ENCODE measurements around the gene PTPRE. TPM values are rescaled to one million over a fixed set of nuclear protein-coding genes. Genes with fewer than 3 reads are reported as not detected.

Gene PTPRE
- total RNA-seq, 2 experiments from 2014 or later, result 26.8 to 37.3 TPM

DNA sequence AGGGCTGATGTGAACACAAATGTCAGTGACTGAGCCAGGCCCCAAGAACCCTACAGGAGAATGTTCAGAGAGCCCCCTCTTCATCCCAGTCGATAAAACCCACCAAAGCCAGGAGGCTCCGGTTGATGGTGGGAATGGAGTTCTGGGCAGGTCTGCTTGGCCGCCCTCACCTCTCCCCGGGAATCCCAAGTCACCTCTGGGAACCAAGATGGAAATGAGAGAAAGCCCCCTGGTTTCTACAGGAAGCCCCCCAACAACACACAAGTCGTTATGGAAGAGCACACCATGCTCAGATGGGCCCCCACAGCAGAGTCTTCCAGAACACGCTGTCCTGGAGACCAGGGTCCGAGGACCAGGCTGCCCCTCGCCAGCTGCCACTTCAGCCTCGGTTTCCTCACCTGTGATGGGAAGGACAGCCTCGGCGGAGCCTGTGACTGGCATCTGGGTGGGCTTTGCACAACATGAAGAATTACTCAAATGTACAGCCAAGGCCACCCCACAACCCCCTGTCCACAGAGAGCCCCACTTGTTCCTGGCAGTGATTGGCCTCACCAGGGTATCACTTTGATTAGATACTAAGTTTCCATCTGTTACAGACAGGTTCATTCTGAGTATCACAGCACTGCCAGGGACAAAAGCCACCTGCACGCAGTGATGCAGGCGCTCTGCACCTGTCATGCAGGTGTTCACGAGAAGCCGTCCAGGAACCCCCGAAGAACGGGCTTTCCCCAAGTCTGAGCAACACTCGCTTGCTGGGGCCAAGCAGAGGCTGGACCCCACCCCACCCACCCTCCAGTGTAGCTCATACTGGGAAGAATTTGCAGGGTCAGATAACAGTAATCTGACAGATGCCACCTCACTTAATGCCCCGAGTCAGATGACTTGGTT lies 161.7 kb downstream of the PTPRE start:
- DNase-seq, result no peak
- POLR2A ChIA-PET, result interaction anchor here (0.7 to 1.5 kb wide), 5 partner anchors 20 to 34 kb away, joined by 3 to 10 read pairs (median 6); no protein-coding TSS in a partner anchor
- Mint-ChIP-seq H3K4me3 (no peak overlapping the region), H3K27me3 (no peaks in the 10 kb centered on the region), H3K27ac (no peak overlapping the region), H3K9me3 (peaks cover 5% of the 10 kb centered on the region), H3K4me1 (peaks cover 47% of the 10 kb centered on the region), H3K36me3 (peaks cover 41% of the 10 kb centered on the region)
- ATAC-seq (ENCODE audit: low read depth), result no peak

DNA sequence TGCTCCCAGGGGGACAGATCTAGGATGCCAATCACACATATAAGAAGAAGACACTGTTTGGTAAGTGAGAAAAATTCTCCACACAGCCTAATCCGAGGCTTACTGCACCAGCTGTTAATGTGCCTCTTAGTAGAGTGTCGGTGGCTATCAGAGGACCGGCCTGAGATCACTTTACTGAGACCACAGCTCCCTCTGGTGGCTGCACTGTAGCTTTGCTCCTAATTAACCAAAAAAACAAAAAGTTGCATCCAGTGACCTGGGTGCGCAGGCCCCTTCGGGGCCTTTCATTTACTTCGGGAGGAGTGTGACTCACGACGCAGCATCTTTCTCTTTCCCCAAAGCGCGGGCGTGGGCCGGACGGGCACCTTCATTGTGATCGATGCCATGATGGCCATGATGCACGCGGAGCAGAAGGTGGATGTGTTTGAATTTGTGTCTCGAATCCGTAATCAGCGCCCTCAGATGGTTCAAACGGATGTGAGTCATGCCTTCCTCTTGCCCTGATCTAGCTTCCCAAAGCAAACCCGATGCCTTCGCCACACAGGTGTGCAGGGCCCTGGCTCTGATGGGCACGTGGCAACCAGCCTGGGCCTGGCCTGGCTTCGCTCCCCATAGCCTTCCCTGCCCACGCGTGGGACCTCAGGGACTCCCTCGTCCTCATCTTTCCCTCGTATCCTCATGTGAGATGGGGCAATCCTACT lies 162.6 kb downstream of the PTPRE start:
- Mint-ChIP-seq H3K4me3 (no peak overlapping the region), H3K9me3 (peaks cover 5% of the 10 kb centered on the region), H3K27me3 (no peaks in the 10 kb centered on the region), H3K4me1 (peaks cover 46% of the 10 kb centered on the region), H3K27ac (no peak overlapping the region), H3K36me3 (peaks cover 47% of the 10 kb centered on the region)
- peak; percentile 81 for DNase-seq
- peak; percentile 49 for ATAC-seq (ENCODE audit: low read depth)
- POLR2A ChIA-PET, result interaction anchor here (0.7 to 1.5 kb wide), 5 partner anchors 21 to 35 kb away, joined by 3 to 10 read pairs (median 6); no protein-coding TSS in a partner anchor

DNA sequence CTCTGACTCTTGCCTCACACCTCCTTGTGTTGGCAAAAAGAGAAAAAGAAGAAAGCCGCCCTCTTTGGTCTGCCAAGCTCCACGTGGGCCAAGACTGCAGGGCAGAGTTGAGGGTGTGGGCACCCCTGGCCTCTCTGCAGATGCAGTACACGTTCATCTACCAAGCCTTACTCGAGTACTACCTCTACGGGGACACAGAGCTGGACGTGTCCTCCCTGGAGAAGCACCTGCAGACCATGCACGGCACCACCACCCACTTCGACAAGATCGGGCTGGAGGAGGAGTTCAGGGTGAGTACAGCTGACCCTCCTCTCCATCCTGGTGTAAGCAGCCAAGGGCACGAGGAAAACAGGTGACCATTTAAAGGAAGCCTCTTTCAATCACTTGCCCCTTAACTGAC lies 163.3 kb downstream of the PTPRE start:
- H3K27ac Mint-ChIP-seq, result no peak overlapping the region

DNA sequence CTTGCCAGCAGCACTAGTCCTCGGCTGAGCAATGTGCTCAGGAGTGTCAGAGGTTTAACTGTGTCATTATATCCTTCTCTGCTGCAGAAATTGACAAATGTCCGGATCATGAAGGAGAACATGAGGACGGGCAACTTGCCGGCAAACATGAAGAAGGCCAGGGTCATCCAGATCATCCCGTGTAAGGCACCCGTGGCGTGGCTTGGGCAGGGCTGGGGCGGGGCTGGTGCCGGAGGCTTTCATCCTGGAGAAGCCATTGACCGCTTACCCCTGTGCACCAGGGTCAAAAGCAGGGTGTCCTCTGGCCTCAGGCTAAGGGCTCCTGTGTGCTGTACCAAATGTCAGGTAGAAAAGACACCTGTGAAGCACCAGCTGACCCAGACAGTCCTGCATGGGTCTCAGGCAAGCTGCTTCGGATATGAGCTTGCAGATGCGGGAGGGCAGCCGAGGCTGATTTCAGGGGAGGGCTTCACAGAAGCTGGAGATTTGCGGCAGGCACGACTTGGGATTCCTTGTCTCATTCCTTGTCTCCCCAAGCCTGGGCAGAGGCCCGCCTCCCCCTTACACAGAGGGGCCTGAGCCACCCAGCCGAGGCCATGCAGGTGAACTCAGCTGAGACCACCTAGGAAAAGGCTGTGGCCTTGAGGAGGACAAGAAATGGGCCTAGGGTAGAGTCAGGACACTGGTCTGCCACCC lies 164.0 kb downstream of the PTPRE start:
- Mint-ChIP-seq H3K27me3 (no peaks in the 10 kb centered on the region), H3K27ac (no peak overlapping the region), H3K36me3 (peaks cover 45% of the 10 kb centered on the region), H3K9me3 (peaks cover 5% of the 10 kb centered on the region), H3K4me3 (no peak overlapping the region), H3K4me1 (peaks cover 32% of the 10 kb centered on the region)
- no peak for ATAC-seq (ENCODE audit: low read depth)
- POLR2A ChIA-PET, result no interaction called here
- no peak for DNase-seq

More for the DNA sequence above, 163.3 kb downstream of the PTPRE start:
- no peak overlapping the region for H3K4me3 Mint-ChIP-seq
- H3K36me3 Mint-ChIP-seq, result peaks cover 50% of the 10 kb centered on the region
- POLR2A ChIA-PET, result interaction anchor here (1.5 kb wide), 1 partner anchor 22 kb away, joined by 6 read pairs; no protein-coding TSS in a partner anchor
- peaks cover 5% of the 10 kb centered on the region for H3K9me3 Mint-ChIP-seq
- DNase-seq (no peak), ATAC-seq (ENCODE audit: low read depth) (no peak)
- H3K27me3 Mint-ChIP-seq, result no peaks in the 10 kb centered on the region
- peaks cover 40% of the 10 kb centered on the region for H3K4me1 Mint-ChIP-seq

DNA sequence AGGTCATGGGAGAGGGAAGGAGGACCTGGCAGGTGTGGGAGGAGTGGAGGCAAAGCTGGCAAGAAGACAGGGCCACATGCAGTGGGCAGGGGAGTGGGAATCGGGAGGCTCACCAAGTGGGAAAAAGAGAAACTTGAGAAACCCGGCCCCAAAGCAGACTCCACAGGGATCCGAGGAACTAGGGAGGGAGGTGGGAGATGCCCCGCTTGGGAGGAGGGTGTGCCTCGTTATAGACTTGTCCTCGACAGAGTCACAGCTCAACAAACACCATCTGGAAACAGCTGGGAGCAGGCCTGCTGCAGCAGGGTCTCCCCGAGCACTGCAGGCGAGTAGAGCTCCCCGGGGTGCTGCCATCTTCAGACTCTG lies 164.5 kb downstream of the PTPRE start:
- Mint-ChIP-seq H3K27ac (no peak overlapping the region), H3K27me3 (no peaks in the 10 kb centered on the region), H3K4me3 (no peak overlapping the region), H3K36me3 (peaks cover 40% of the 10 kb centered on the region), H3K4me1 (peaks cover 29% of the 10 kb centered on the region), H3K9me3 (peaks cover 5% of the 10 kb centered on the region)
- no peak for ATAC-seq (ENCODE audit: low read depth)
- POLR2A ChIA-PET, result no interaction called here
- DNase-seq, result no peak

DNA sequence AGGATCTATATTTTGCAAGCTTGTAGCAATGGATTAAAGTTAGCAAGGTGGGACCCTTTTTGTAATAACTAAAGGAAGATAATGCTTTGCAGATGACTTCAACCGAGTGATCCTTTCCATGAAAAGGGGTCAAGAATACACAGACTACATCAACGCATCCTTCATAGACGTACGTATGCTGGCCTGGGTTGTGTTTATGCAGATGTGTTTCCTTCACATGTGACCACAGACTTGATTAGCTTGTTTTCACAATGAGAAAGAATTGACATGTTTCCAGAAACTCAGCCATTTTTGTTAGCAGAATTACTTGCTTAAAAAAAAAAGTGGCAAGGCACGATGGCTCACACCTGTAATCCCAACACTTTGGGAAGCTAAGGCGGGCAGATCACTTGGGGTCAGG lies 165.1 kb downstream of the PTPRE start:
- no peaks in the 10 kb centered on the region for H3K27me3 Mint-ChIP-seq
- peaks cover 34% of the 10 kb centered on the region for H3K36me3 Mint-ChIP-seq
- POLR2A ChIA-PET, result no interaction called here
- no peak overlapping the region for H3K27ac Mint-ChIP-seq
- H3K9me3 Mint-ChIP-seq, result peaks cover 4% of the 10 kb centered on the region
- no peak overlapping the region for H3K4me3 Mint-ChIP-seq
- DNase-seq (no peak), ATAC-seq (ENCODE audit: low read depth) (no peak)
- peaks cover 23% of the 10 kb centered on the region for H3K4me1 Mint-ChIP-seq

DNA sequence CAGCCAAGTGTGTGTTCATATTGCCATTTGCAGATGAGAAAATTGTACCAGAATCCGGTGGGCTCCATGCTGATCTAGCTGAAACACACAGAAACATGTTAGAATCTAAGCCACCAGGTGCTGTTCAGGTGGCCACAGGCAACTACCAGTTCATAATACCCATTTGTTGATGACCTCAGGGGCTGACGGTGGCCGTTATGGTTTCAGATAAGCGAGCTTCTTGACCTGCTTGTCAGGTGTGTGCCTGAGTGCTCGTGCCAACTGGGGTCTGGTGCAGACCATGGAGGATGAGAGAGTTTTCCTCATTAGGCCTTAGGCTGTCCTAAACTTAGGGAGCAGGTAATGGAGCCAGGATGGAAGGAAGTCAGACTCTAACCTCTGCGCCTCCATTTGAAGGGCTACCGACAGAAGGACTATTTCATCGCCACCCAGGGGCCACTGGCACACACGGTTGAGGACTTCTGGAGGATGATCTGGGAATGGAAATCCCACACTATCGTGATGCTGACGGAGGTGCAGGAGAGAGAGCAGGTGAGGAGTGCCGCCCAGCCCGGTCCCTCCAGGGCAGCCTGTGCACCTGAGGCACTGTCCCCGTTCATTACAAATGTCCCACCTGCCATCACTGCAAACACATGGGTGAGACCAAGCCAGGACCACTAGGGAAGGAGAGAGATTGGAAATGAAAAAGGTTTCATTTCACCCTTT lies 166.2 kb downstream of the PTPRE start:
- Mint-ChIP-seq H3K27me3 (no peaks in the 10 kb centered on the region), H3K4me1 (peaks cover 19% of the 10 kb centered on the region), H3K4me3 (no peak overlapping the region), H3K9me3 (no peaks in the 10 kb centered on the region), H3K27ac (no peak overlapping the region), H3K36me3 (peaks cover 29% of the 10 kb centered on the region)
- POLR2A ChIA-PET, result interaction anchor here (0.6 kb wide), 1 partner anchor 24 kb away, joined by 3 read pairs; no protein-coding TSS in a partner anchor
- DNase-seq, result no peak
- no peak for ATAC-seq (ENCODE audit: low read depth)

DNA sequence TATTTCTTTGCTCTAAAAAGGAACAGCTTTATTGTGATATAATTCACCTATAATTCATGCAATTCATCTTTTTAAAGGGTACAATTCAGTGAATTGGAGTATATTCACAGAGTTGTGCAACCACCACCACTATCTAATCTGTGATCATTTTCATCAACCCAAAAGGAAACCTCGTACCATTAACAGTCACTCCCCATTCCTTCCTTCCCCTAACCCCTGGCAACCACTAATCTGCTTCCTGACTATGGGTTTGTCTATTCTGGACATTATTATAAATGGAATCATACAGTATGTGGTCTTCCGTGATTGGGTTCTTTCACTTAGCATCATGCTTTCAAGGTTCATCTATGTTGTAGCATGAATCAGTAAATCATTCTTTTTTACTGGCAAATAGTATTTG lies 167.0 kb downstream of the PTPRE start:
- Mint-ChIP-seq H3K27ac (no peak overlapping the region), H3K27me3 (no peaks in the 10 kb centered on the region), H3K9me3 (no peaks in the 10 kb centered on the region), H3K4me3 (no peak overlapping the region), H3K36me3 (peaks cover 29% of the 10 kb centered on the region), H3K4me1 (peaks cover 19% of the 10 kb centered on the region)
- ATAC-seq (ENCODE audit: low read depth) (no peak), DNase-seq (no peak)
- POLR2A ChIA-PET, result interaction anchor here (0.6 to 0.7 kb wide), 2 partner anchors 25 to 1292 kb away, joined by 3 to 4 read pairs; no protein-coding TSS in a partner anchor

DNA sequence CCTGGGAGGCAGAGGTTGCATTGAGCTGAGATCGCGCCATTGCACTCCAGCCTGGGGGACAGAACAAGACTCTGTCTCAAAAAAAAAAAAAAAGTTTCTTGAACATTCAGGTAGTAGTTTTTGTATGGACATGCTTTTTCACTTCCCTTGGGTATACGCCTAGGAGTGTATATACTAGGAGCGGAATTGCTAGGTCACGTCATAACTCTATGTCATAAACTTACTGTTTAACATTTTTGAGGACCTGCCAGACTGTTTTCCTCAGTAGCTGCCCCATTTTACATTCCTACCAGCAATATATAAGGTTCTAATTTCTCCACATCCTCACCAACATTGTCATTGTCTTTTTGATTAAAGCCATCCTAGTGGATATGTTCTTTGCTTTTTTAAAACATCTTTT lies 167.7 kb downstream of the PTPRE start:
- Mint-ChIP-seq H3K9me3 (no peaks in the 10 kb centered on the region), H3K27ac (no peak overlapping the region), H3K36me3 (peaks cover 30% of the 10 kb centered on the region), H3K4me1 (peaks cover 17% of the 10 kb centered on the region), H3K4me3 (no peak overlapping the region), H3K27me3 (no peaks in the 10 kb centered on the region)
- ATAC-seq (ENCODE audit: low read depth) (no peak), DNase-seq (no peak)
- POLR2A ChIA-PET, result interaction anchor here (0.7 kb wide), 1 partner anchor 1292 kb away, joined by 4 read pairs; no protein-coding TSS in a partner anchor

DNA sequence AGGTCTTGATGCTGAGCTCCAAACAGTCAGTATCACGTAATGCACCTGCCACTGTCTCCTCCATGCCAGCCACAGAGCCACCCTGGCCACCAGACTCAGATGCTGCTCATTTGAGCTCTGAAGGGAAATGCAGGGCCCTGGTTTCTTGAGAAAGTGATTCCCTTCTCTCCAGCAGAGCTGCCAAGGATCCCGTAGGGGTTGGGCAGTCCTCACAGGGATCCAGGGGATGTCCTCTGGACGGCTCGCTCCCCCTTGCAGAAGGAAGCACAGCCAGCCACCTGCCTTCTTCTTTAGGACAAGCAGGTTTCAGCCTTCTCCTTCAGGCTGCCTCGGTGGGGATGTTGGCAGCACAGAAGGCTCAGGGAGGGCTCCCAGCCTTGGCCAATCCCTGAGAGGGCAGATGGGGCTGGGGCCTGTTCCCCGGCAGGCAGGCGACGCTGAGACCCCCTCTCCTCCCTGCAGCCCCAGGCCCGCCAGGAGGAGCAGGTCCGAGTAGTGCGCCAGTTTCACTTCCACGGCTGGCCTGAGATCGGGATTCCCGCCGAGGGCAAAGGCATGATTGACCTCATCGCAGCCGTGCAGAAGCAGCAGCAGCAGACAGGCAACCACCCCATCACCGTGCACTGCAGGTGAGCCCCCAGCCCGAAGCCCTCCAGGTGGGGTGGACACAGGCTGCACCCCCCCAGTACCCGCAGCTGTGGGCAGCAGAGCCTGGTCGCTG lies 170.4 kb downstream of the PTPRE start:
- ATAC-seq (ENCODE audit: low read depth) (no peak), DNase-seq (no peak)
- POLR2A ChIA-PET, result no interaction called here
- H3K4me1 Mint-ChIP-seq, result peaks cover 17% of the 10 kb centered on the region
- H3K27ac Mint-ChIP-seq, result no peak overlapping the region
- H3K27me3 Mint-ChIP-seq, result no peaks in the 10 kb centered on the region
- peaks cover 28% of the 10 kb centered on the region for H3K36me3 Mint-ChIP-seq
- H3K4me3 Mint-ChIP-seq, result no peak overlapping the region
- no peaks in the 10 kb centered on the region for H3K9me3 Mint-ChIP-seq

DNA sequence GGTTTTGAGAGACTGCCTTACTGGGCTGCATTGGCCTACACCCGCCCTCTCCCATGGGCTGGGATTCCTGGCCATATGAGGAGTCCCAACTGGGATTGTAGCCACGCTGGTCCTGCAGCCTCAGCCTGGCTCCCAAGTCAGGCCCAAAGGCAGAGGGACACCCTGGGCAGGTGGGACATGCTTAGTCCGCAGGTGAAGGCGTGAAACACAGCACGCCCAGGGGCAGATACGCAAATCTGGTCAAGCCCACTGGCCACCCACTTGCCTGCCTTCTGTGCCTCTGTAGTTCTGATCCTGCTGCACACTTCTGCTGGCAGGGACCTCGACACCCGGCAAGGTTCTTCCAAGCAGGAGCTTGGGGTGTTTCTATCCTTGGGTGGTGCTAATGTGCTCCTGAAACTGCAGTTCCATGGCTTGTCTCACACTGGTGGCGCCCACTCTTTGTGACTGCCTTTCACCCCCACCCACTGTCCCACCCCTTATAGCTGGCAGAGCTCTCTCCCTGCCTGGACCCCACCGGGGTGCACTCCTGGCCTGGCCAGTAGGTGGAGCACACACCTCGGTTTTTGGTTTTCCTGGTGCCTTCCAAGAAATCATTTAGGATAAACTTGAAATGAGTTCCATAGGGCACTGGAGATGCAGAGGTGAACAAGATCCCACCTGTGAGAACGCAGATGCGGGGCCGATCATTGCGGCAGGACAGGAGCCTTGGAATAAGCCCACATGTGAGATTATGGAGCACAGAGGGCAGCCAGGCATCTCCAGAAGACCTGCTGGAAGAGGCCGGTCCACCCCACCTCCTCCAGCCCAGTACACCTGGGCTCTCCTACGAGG lies 171.4 kb downstream of the PTPRE start:
- no peak overlapping the region for H3K4me3 Mint-ChIP-seq
- no peak overlapping the region for H3K27ac Mint-ChIP-seq
- no peaks in the 10 kb centered on the region for H3K27me3 Mint-ChIP-seq
- ATAC-seq (ENCODE audit: low read depth), result peak; percentile 70
- H3K36me3 Mint-ChIP-seq, result peaks cover 22% of the 10 kb centered on the region
- peak; percentile 65 for DNase-seq
- H3K9me3 Mint-ChIP-seq, result no peaks in the 10 kb centered on the region
- POLR2A ChIA-PET, result interaction anchor here (1.0 kb wide), 1 partner anchor 47 kb away, joined by 3 read pairs; no protein-coding TSS in a partner anchor
- H3K4me1 Mint-ChIP-seq, result peaks cover 10% of the 10 kb centered on the region
